Measurements from ENCODE around the gene ENTHD1.

ENTHD1 gene, protein sequence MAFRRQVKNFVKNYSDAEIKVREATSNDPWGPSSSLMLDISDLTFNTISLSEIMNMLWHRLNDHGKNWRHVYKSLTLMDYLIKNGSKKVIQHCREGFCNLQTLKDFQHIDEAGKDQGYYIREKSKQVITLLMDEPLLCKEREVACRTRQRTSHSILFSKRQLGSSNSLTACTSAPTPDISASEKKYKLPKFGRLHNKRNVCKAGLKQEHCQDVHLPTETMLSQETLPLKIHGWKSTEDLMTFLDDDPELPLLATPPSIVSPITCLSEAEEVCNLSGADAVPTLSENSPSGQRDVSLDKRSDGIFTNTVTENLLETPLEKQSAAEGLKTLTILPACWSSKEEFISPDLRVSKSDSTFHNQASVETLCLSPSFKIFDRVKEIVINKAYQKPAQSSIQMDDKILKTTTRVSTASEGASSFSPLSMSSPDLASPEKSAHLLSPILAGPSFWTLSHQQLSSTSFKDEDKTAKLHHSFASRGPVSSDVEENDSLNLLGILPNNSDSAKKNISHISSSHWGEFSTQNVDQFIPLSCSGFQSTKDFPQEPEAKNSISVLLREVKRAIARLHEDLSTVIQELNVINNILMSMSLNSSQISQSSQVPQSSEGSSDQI

GRCh38 chr22:39893526-39893925, at the start of gene ENTHD1:
Gene ENTHD1, minus strand, starts transcription at chr22:39893760. Its CDS starts 6,012 bp downstream, at chr22:39887748.
- DNase-seq = no peak

DNA sequence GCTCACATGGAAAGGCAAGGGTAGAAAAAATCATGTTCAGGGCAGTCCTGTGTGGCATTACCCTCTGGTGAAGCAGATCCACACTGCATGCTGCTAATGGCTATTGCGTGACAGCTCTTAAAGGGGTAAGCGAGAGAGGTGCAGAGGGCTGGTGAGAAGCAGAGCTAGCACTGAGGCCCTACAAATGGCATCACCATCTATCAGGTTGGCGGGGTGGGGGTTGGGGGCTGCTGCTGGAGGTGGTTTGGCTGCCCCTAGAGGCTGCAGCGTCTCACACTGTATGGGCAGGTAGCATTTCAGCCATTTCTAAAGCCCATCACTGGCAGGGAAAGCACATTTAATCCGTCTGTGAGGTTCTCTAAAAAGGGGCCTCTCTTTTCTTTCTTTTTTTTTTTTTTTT, 49.8 kb upstream of the ENTHD1 start:
- DNase-seq = no peak

DNA sequence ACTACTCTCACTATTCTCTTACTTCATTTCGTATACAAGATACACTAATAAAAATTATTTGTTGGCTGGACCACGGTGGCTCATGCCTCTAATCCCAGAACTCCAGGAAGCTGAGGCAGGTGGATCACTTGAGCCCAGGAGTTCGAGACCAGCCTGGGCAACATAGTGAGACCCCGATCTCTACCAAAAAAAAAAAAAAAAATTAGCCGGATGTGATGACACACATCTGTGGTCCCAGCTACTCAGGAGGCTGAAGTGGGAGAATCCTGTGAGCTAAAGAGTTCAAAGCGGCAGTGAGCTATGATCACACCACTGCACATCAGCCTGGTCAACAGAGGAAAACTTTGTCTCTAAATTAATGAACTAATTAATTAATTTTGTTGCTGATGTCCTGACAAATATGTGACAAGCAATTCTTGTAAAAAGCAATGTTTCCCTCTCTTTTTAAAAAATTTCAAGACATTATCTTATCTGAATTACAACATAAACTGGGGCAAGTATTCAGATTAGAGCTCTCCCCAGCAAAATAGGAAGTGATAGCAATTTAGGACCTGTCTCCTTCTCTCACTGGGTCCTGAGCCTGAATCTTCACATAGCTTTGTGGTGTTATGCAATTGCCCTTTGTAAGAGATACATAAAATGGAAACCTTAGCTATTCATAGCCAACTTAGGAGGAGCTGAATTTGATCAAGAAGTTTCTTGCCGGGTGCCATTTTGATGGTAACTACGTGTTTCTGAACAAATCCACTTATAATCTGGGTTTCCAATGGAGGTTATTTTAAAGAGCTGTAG, 49.1 kb upstream of the ENTHD1 start:
- DNase-seq = no peak

- no peak for DNase-seq
Observed at GRCh38 chr22:39941601-39942000, 48.0 kb upstream of the ENTHD1 start.

DNA sequence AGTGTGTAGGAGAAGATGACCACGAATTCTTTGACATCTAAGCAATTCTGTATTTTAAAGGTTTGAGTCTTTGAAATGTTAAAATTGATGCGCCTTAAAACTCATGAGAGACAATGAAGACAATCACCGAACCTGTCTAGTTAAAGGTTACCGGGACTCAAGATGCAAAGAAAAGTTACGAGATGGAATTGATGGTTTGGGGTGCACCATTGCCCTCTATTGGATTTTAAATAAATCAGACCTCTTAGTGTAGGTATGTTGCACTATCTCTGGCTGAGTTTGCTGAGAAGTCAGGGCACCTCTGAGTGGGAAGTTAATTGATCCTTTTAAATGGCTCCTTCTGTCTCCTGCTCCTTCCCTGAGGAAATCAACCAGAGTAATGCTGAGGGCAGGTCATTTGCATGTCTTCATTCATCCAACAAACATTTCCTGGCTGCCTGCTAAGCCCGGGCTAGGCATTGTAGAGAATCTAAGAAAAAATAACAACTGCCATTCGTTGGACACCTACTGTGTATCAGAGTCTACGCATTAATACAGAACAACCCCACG, 47.3 kb upstream of the ENTHD1 start:
- DNase-seq = no peak

- no peak for DNase-seq
Observed at GRCh38 chr22:39939830-39940229, 46.3 kb upstream of the ENTHD1 start.

GRCh38 chr22:39938509-39939111, 45.0 kb upstream of the ENTHD1 start:
- no peak for DNase-seq

- no peak for DNase-seq
Observed at GRCh38 chr22:39937906-39938305, 44.3 kb upstream of the ENTHD1 start.

GRCh38 chr22:39936523-39937145, 43.1 kb upstream of the ENTHD1 start:
- no peak for DNase-seq

DNA sequence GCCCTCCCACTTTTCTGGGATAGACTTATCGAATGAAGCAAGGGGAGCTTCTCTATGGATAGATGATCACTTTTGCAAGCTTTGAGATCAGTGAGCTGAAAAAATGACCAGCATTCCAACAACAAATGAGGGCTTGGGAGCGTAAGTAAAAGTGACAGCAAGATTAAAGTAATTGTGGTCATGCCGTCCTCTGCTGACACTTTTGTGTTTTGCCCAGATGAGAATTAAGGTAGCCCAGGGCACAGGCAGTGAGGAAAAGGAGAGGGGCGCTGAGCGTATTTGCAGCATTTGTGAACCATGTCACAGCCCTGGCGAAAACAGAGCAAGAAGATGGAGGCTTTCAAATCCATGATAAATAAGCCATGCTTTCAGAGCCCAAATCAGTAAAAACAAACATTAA, 42.1 kb upstream of the ENTHD1 start:
- DNase-seq = no peak

DNA sequence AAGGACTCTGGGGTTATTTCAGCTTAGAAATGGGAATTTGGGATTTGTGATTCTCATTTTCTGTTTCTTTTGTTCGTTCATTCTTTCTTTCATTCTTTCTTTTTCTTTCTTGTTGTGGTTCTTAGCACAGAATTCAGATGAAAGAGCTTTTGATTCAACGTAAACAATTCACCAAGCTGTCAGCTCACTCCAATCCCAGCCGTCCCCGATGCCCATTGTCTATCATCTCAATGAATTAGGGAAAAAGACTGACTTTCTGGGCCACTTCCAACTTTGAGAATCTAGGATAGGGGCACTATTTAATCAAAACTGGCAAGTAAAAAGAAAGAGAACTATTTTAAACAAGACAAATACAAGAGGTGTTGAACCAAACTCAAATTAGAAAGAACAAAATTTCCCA, 41.6 kb upstream of the ENTHD1 start:
- no peak for DNase-seq

GRCh38 chr22:39933741-39934140, 40.2 kb upstream of the ENTHD1 start:
- DNase-seq = no peak

DNA sequence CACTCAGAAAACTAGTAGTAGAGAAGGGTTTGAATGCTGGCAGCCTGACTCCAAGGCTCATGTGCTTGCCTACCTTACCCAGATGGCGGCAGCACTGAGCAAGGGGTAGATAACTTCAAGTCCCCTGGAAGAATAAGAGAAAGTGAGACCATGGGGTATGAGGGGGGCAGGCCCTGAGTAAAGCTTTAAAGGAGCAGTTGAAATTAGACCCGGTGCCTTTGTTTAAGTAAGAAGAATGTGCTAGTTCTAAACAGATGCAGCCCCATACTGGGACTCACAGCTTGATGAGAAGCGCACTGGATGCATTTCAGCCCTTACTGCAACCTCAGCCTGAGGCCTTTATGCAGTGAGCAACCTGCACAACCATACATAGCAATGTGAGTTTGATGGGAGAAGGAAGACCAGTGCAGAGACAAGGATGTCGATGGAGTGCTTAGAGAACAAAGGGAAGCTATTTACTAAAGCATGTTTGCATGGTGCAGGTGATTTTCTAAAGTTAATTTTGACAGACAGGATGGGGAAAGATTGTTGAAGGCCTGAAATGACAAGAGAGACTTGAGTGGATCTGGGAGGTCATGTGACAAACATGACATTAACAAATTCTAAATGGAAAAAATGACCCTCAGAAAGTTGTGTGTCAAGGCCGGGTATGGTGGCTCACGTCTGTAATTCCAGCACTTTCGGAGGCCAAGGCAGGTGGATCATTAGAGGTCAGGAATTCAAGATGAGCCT, 39.5 kb upstream of the ENTHD1 start:
- DNase-seq = no peak

- no peak for DNase-seq
Observed at GRCh38 chr22:39932166-39932565, 38.6 kb upstream of the ENTHD1 start.

- peak; percentile 50 for DNase-seq
Observed at GRCh38 chr22:39931251-39931650, 37.7 kb upstream of the ENTHD1 start.

DNA sequence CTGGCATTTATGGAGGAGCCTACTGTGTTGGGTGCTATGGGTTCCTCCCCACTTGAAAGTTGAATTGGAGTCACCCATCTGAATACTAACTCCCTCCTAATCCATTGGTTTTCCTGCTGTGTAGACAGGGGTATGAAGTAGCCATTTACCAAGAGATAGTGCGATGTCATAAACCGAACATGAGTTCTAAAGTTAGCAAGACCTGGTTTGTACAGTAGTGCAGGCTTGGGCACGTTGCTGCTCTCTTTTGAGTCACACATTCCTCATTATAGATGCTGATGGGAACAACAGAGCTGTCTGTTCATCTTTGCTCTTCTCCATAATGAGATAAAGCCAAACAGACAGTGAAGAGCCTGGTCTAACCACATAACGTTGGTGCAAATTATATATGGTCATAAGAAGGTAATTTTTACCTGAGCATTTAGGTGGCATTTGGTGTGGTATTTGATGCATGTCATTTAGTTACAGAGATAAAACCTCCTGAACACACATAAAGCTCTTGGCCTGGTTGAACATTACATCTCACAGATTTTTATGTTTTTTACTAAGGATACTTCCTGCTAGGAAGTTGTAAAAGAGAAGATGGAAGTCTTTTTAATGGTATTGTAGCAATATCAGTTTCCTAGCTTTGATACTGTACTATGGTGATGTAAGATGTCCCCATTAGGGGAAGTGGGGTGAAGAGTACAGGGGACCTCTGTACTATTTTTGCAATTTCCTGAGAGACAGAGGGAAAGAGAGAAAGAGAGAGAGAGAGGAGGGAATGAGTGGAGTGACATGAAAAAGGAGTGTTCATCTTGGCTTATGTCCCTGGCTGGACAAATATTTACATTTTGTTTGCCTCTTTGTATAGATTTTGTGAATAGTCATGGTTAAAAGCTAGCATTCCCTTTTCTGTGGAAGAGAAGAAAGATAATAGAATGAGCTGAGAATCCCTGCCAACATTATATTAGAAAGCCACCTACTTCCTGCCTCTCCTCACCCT, 35.3 kb upstream of the ENTHD1 start:
- DNase-seq = peak; percentile 54

GRCh38 chr22:39927544-39927943, 34.0 kb upstream of the ENTHD1 start:
- DNase-seq = peak; percentile 70

DNA sequence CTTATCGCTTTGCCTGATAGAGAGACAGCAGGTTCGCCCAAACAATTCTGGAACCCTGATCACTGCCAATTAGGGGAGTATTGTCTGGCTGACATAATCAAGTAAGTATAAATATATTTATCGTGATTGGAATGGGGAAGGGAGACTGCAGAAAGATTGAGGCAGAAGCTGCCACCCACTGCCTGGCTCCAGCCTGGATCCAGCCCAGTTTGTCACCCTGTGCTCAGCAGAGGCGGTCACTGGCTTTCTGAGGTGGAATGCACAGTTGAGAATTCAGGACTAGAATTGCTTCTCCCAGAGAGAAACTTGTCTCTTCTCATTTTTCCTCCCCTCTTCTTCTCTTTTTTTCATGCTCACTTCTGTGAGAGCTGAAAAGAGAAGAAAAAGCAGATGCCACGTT, 33.2 kb upstream of the ENTHD1 start:
- DNase-seq = peak; percentile 77

DNA sequence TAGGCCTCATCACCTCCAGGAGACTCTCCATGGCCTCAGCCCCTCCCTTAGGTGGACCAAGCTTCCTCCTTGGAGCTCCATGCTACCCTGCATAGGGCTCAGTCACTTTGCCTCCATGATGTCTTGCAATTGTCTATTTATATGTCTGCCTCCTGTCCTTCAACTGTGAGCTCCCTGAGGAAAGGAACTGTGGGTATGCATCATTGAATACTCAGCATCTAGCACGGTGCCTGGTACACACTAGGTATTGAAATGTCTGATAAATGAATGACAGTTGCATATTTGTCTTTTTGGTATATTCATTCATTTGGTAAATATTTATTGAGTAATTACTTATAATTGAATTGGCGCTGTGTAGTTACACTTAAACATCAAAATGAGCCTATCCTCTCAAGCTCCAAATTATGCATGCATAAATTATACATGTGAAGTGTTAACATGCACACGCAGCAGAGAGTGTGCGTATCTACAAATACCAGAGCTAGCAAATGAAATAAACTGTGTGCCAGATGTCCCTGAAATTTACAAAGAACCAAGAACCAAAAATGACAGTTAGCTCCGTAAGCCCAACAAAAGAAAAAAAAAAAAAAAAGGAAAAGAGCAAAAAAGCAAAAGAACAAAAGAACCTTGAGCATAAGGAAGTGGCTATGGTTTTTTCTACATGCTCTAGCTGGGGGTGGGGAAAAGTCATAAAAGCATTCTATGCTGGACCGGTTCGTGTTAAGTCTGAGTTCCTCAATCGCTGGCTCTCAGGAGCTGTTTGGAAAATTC, 32.5 kb upstream of the ENTHD1 start:
- no peak for DNase-seq

DNA sequence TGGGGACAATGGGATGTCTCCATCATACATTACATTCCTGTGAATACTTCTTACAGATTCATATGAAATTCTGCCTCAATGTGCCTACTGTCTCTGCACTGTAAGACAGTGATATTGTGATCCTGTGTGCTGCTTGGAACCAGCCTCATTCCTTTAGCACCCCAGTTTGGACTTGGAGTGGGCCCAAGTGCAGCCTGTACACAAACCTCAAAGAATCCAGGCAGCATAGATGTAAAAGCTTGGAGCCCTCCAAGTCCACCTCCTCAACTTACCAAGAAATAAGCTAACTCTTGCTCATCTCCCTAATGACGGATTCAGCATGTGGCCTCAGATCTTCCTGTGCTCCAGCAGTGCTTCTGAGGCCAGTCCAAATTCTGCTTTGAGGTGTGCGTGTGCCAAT, 31.7 kb upstream of the ENTHD1 start:
- peak; percentile 59 for DNase-seq
